PC-9 (cell line): ENCODE measurements around the gene FABP1. TPM values are rescaled to one million over a fixed set of nuclear protein-coding genes. Genes with fewer than 3 reads are reported as not detected.

Source experiments
- BruUV-seq: library from RNA; stranded (reverse); fragments of 400-500 nt; replicated peaks from 2 replicates; lab custom pipeline; 2021; lab: Mats Ljungman, UMichigan
- CTCF ChIA-PET: fragments of 300-600 bp; sonication (Branson Sonifier 250); formaldehyde crosslinking; loops from one replicate; lab custom pipeline; 2022; ENCODE audit warnings: antibody characterized with exemption; lab: Charles Lee
- POLR2A ChIA-PET: fragments of 300-600 bp; sonication (Branson Sonifier 250); formaldehyde crosslinking; loops from one replicate; lab custom pipeline; 2022; ENCODE audit warnings: antibody characterized with exemption; ENCODE audit not compliant: unreplicated experiment; lab: Charles Lee
- DNase-seq, 2 experiments: peaks; one replicate each; pipeline versions ENCODE4 v3.0.0 to v3.0.0-alpha.2; 2015 to 2022; ENCODE audit warnings: mixed read lengths in 1 of 2
- H2AFZ ChIP-seq: fragments of 200-600 bp; sonication (generic); 2 replicates; pipeline ENCODE4 v1.8.1; 2017; ENCODE audit warnings: antibody characterized with exemption
- H3F3A ChIP-seq: fragments of 200-600 bp; sonication (generic); 2 replicates; pipeline ENCODE4 v1.8.1; 2017; ENCODE audit warnings: antibody characterized with exemption, mild to moderate bottlenecking, low read depth; ENCODE audit not compliant: insufficient read depth
- H3K27ac ChIP-seq: fragments of 200-600 bp; sonication (generic); 2 replicates; pipeline ENCODE4 v1.6.1; 2016; ENCODE audit warnings: mixed run types
- H3K27me3 ChIP-seq: fragments of 200-600 bp; sonication (generic); 2 replicates; pipeline ENCODE4 v1.6.1; 2016; ENCODE audit warnings: low read depth, mixed run types; ENCODE audit not compliant: insufficient read depth
- H3K36me3 ChIP-seq: fragments of 200-600 bp; sonication (generic); 2 replicates; pipeline ENCODE4 v1.6.1; 2016; ENCODE audit warnings: low read depth, mixed run types
- H3K4me1 ChIP-seq: fragments of 200-600 bp; sonication (generic); replicated peaks from 2 replicates; pipeline ENCODE4 v1.6.1; 2016; ENCODE audit warnings: mixed run types; ENCODE audit not compliant: insufficient read depth
- H3K4me2 ChIP-seq: fragments of 200-600 bp; sonication (generic); 2 replicates; pipeline ENCODE4 v1.6.1; 2017; ENCODE audit warnings: mixed run types
- H3K4me3 ChIP-seq: fragments of 200-600 bp; sonication (generic); 2 replicates; pipeline ENCODE4 v1.6.1; 2016; ENCODE audit warnings: mixed run types
- H3K79me2 ChIP-seq: fragments of 200-600 bp; sonication (generic); 2 replicates; pipeline ENCODE4 v1.6.1; 2017; ENCODE audit warnings: low read depth, mixed run types
- H3K9me2 ChIP-seq: fragments of 200-600 bp; sonication (generic); 2 replicates; pipeline ENCODE4 v1.8.1; 2017; ENCODE audit warnings: mild to moderate bottlenecking; ENCODE audit not compliant: insufficient read depth
- H3K9me3 ChIP-seq: fragments of 200-600 bp; sonication (generic); 2 replicates; pipeline ENCODE4 v1.8.1; 2016; ENCODE audit warnings: low read depth; ENCODE audit not compliant: insufficient read depth
- H4K20me1 ChIP-seq: fragments of 200-600 bp; sonication (generic); 2 replicates; pipeline ENCODE4 v1.8.1; 2017; ENCODE audit not compliant: insufficient read depth
- EZH2 ChIP-seq: fragments of 200-600 bp; sonication (generic); IDR thresholded peaks from 2 replicates; pipeline ENCODE4 v1.8.0; 2017; ENCODE audit warnings: antibody characterized with exemption, low read depth
- intact Hi-C: fragments of 100-400 bp; cut with micrococcal nuclease; formaldehyde crosslinking; loops from one replicate; pipeline ENCODE4 v1.10.0; 2022; ENCODE audit not compliant: unreplicated experiment
- total RNA-seq: library from RNA; stranded (reverse); gene quantifications from 2 replicates; pipeline ENCODE4 v1.2.3, GENCODE V29; 2021
- TF ChIP-seq, protein P1 (sequence below): fragments of 200-600 bp; sonication (generic); conservative IDR thresholded peaks from 2 replicates; pipeline ENCODE4 v1.6.1; 2017; ENCODE audit warnings: mixed run types, antibody characterized with exemption, mild to moderate bottlenecking, moderate library complexity

FABP1 gene
- total RNA-seq, 1 experiment from 2014 or later: not detected

DNA sequence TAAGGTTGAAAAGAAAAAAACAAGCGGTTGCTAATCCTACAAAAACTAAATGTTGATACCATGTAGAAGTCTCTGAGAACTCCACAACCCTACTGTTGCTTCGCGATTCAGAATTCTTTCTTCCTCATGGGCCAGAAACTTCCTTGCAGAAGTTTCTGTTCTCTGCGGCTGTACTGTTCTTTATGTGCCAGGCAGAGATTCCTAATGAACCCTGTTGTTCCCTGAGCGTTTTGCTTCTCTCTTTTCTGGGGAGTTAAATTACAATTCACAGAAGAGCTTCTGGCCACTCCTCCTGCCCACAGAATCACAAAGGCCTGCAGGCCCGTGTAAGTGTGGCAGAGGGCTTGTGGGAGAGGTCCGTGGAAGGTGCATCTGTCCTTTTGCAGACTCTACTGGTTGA lies 40.5 kb upstream of the FABP1 start:
- H3K9me3 ChIP-seq: no peaks in the 10 kb centered on the region; the same call in 1 of the 2 replicates
- ChIA-PET POLR2A (no interaction called here), CTCF (no interaction called here)
- BruUV-seq: no TSS peak
- H3K27me3 ChIP-seq: peaks cover 8% of the 10 kb centered on the region
- TF ChIP-seq, protein P1, sequence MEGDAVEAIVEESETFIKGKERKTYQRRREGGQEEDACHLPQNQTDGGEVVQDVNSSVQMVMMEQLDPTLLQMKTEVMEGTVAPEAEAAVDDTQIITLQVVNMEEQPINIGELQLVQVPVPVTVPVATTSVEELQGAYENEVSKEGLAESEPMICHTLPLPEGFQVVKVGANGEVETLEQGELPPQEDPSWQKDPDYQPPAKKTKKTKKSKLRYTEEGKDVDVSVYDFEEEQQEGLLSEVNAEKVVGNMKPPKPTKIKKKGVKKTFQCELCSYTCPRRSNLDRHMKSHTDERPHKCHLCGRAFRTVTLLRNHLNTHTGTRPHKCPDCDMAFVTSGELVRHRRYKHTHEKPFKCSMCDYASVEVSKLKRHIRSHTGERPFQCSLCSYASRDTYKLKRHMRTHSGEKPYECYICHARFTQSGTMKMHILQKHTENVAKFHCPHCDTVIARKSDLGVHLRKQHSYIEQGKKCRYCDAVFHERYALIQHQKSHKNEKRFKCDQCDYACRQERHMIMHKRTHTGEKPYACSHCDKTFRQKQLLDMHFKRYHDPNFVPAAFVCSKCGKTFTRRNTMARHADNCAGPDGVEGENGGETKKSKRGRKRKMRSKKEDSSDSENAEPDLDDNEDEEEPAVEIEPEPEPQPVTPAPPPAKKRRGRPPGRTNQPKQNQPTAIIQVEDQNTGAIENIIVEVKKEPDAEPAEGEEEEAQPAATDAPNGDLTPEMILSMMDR: no peak
- no peak for TF ChIP-seq EZH2
- no peaks in the 10 kb centered on the region for H3K79me2 ChIP-seq
- intact Hi-C loops: no loop called here
- H3K27ac ChIP-seq: no peak overlapping the region
- no peak overlapping the region for H2AFZ ChIP-seq
- H3K4me1 ChIP-seq: 0 out of 2 replicates have a peak, but pooled peaks cover 5% of the 10 kb centered on the region
- no peak for DNase-seq
- no peak overlapping the region for H3K4me3 ChIP-seq
- no peaks in the 10 kb centered on the region for H3F3A ChIP-seq
- no peaks in the 10 kb centered on the region for H3K36me3 ChIP-seq
- no peaks in the 10 kb centered on the region for H4K20me1 ChIP-seq
- no peak overlapping the region for H3K4me2 ChIP-seq
- no peaks in the 10 kb centered on the region for H3K9me2 ChIP-seq

GRCh38 chr2:88167740-88168139 lies 39.9 kb upstream of the FABP1 start:
- no peaks in the 10 kb centered on the region for H3F3A ChIP-seq
- 0 out of 2 replicates have a peak, but pooled peaks cover 5% of the 10 kb centered on the region for H3K4me1 ChIP-seq
- no peaks in the 10 kb centered on the region for H4K20me1 ChIP-seq
- H3K79me2 ChIP-seq: no peaks in the 10 kb centered on the region
- H3K27me3 ChIP-seq: peaks cover 9% of the 10 kb centered on the region
- H2AFZ ChIP-seq: no peak overlapping the region
- TF ChIP-seq, protein P1: no peak
- TF ChIP-seq EZH2: no peak
- H3K4me3 ChIP-seq: no peak overlapping the region
- DNase-seq: no peak
- no TSS peak for BruUV-seq
- intact Hi-C loops: no loop called here
- POLR2A ChIA-PET: no interaction called here
- CTCF ChIA-PET: no interaction called here
- H3K36me3 ChIP-seq: no peaks in the 10 kb centered on the region
- H3K27ac ChIP-seq: no peak overlapping the region
- H3K9me3 ChIP-seq: no peaks in the 10 kb centered on the region; the same call in 1 of the 2 replicates
- no peak overlapping the region for H3K4me2 ChIP-seq
- no peaks in the 10 kb centered on the region for H3K9me2 ChIP-seq

GRCh38 chr2:88165332-88166003 lies 37.6 kb upstream of the FABP1 start:
- Histone ChIP-seq H3K36me3 (no peaks in the 10 kb centered on the region), H3K27me3 (peaks cover 9% of the 10 kb centered on the region), H3K9me2 (no peaks in the 10 kb centered on the region), H3K4me1 (no peaks in the 10 kb centered on the region), H3K4me3 (no peak overlapping the region), H2AFZ (no peak overlapping the region), H3K9me3 (no peaks in the 10 kb centered on the region; the same call in 1 of the 2 replicates), H3K27ac (no peak overlapping the region), H3K79me2 (no peaks in the 10 kb centered on the region), H3F3A (no peaks in the 10 kb centered on the region), H4K20me1 (no peaks in the 10 kb centered on the region), H3K4me2 (no peak overlapping the region)
- intact Hi-C loops: no loop called here
- no peak for DNase-seq
- BruUV-seq: no TSS peak
- TF ChIP-seq, protein P1: no peak
- TF ChIP-seq EZH2: no peak
- CTCF ChIA-PET: interaction anchor here (0.6 kb wide), 1 partner anchor 105 kb away, joined by 3 read pairs; no protein-coding TSS in a partner anchor
- POLR2A ChIA-PET: no interaction called here
